Esophagus mucosa (tissue), 1 donor: ENCODE measurements around the gene BCL2L12. TPM values are rescaled to one million over a fixed set of nuclear protein-coding genes. Genes with fewer than 3 reads are reported as not detected.

Experiments
- ATAC-seq: fragments of 200-7000 bp; cut with Tn5 transposase; one replicate; pipeline ENCODE4 v1.9.1; 2020
- total RNA-seq: library from RNA; stranded (reverse); gene quantifications from one replicate; pipeline ENCODE4 v1.2.4, GENCODE V29; 2023
- donor health status: DM: yes; HTN: yes; CAD: no.

The BCL2L12 gene
- total RNA-seq, 1 donor from 2014 or later = 23.5 TPM

DNA sequence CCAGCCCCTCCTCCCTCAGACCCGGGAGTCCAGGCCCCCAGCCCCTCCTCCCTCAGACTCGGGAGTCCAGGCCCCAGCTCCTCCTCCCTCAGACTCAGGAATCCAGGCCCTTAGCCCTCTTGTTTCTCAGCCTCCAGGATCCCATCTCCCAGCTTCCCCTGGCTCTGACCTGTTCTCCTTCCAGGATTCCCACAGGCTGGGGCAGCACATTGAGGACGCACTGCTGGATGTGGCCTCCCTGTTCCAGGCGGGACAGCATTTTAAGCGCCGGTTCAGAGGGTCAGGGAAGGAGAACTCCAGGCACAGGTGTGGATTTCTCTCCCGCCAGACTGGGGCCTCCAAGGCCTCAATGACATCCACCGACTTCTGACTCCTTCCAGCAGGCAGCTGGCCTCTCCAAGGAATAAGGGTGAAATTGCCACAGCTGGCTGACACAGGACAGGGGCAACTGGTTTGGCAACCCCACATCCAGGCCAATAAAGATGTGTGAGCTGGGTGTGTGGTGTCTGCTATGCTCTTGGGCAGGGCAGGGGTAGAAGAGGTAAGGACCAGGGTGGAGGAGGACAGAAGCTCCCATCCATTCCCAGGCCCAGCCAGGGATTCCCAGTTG lies 47.6 kb downstream of the BCL2L12 start:
- ATAC-seq = peak; percentile 92

GRCh38 chr19:49716154-49716553 lies 50.4 kb downstream of the BCL2L12 start:
- ATAC-seq = no peak

- no peak for ATAC-seq
These were observed 52.8 kb downstream of the BCL2L12 start for GRCh38 chr19:49718511-49718910.

GRCh38 chr19:49718991-49719390 lies 53.3 kb downstream of the BCL2L12 start:
- ATAC-seq = no peak

DNA sequence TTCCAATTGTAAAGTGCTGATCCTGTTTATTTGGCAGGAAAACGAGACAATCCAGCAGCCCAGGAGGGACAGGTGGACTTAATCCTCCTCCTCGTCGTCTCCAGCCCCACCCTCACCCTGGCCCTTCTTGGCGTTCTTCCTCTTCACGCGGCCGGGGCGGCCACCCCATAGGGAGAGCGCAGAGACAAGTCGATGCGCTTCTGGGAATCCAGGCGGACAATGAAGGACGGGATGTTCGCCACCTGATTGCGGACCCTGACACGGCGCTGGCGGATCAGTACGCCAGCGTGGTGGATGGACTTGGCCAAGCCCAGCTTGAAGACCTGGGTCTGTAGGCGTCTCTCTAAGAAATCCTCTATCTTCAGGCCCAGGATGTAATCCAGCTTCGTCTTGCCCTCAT lies 53.7 kb downstream of the BCL2L12 start:
- ATAC-seq = peak; percentile 51

Other genes starting within 250 kb of the BCL2L12 start
- gene PTH2, start 242.5 kb upstream of the BCL2L12 start, total RNA-seq = not detected
- not detected for gene GFY, start 240.5 kb upstream of the BCL2L12 start, total RNA-seq
- not detected for gene SLC17A7, start 224.4 kb upstream of the BCL2L12 start, total RNA-seq
- gene PIH1D1, start 214.1 kb upstream of the BCL2L12 start, total RNA-seq = 53.6 TPM
- 27.2 TPM for gene ALDH16A1, start 212.7 kb upstream of the BCL2L12 start, total RNA-seq
- gene FLT3LG, start 191.7 kb upstream of the BCL2L12 start, total RNA-seq = 3.3 TPM
- gene RPL13A, start 178.3 kb upstream of the BCL2L12 start, total RNA-seq = 2,820 TPM
- 1,446 TPM for gene RPS11, start 169.5 kb upstream of the BCL2L12 start, total RNA-seq
- gene FCGRT, start 153.3 kb upstream of the BCL2L12 start, total RNA-seq = 30.4 TPM
- 1.8 TPM for gene RCN3, start 137.9 kb upstream of the BCL2L12 start, total RNA-seq
- gene NOSIP, start 85.4 kb upstream of the BCL2L12 start, total RNA-seq = 38.6 TPM
- gene PRRG2, start 84.6 kb upstream of the BCL2L12 start, total RNA-seq = 13.2 TPM
- gene PRR12, start 74.8 kb upstream of the BCL2L12 start, total RNA-seq = 11.7 TPM
- 16.4 TPM for gene RRAS, start 25.8 kb upstream of the BCL2L12 start, total RNA-seq
- 31.0 TPM for gene SCAF1, start 23.7 kb upstream of the BCL2L12 start, total RNA-seq
- 38.6 TPM for gene IRF3, start 76 bp upstream of the BCL2L12 start, total RNA-seq
- 99.0 TPM for gene PRMT1, start 11.3 kb downstream of the BCL2L12 start, total RNA-seq
- 0.92 TPM for gene ADM5, start 23.7 kb downstream of the BCL2L12 start, total RNA-seq
- 1.1 TPM for gene CPT1C, start 25.2 kb downstream of the BCL2L12 start, total RNA-seq
- 0.12 TPM for gene TSKS, start 97.4 kb downstream of the BCL2L12 start, total RNA-seq
- gene AP2A1, start 101.1 kb downstream of the BCL2L12 start, total RNA-seq = 54.0 TPM
- gene FUZ, start 147.4 kb downstream of the BCL2L12 start, total RNA-seq = 8.3 TPM
- 25.6 TPM for gene MED25, start 152.4 kb downstream of the BCL2L12 start, total RNA-seq
- gene PTOV1, start 185.2 kb downstream of the BCL2L12 start, total RNA-seq = 58.5 TPM
- 29.2 TPM for gene PNKP, start 201.6 kb downstream of the BCL2L12 start, total RNA-seq
- 32.7 TPM for gene AKT1S1, start 211.4 kb downstream of the BCL2L12 start, total RNA-seq
- gene TBC1D17, start 211.8 kb downstream of the BCL2L12 start, total RNA-seq = 15.8 TPM
- gene IL4I1, start 231.0 kb downstream of the BCL2L12 start, total RNA-seq = not detected